Suprapubic skin (tissue), 3 donors: ENCODE results near the gene RHOT2.

ENCODE experiments used
- CTCF ChIP-seq, 2 donors: fragments of 200-600 bp in 1 of 2; fragments of 450-650 bp in 1 of 2; sonication (generic) in 1 of 2; IDR thresholded peaks; one replicate each; pipeline ENCODE4 v1.5.1; 2016 to 2019; ENCODE audit warnings: antibody characterized with exemption in 2 of 2, mild to moderate bottlenecking in 1 of 2, moderate library complexity in 1 of 2
- POLR2A ChIP-seq, 2 donors: fragments of 450-650 bp; IDR thresholded peaks; one replicate each; pipeline ENCODE4 v1.6.1; 2017; ENCODE audit warnings: antibody characterized with exemption in 2 of 2, mild to moderate bottlenecking in 2 of 2, moderate library complexity in 2 of 2

GRCh38 chr16:667780-668518, at the start of gene RHOT2:
- TF ChIP-seq CTCF (IDR thresholded peaks at IDR 0.05) (peak; percentile 81 to 97), POLR2A (IDR thresholded peaks at IDR 0.05) (peak in 1 of 2 donors; percentile 51)
